SH-SY5Y (cell line): ENCODE measurements around the gene NHSL1.

Source experiments
- GATA2 ChIP-seq: IDR thresholded peaks from 2 replicates; pipeline ENCODE4 v1.6.1; 2011; ENCODE audit warnings: mild to moderate bottlenecking, low read depth, low read length
- GATA3 ChIP-seq: IDR thresholded peaks from 2 replicates; pipeline ENCODE4 v1.6.1; 2011; ENCODE audit warnings: low read depth, mild to moderate bottlenecking, low read length, moderate library complexity

NHSL1 gene

DNA sequence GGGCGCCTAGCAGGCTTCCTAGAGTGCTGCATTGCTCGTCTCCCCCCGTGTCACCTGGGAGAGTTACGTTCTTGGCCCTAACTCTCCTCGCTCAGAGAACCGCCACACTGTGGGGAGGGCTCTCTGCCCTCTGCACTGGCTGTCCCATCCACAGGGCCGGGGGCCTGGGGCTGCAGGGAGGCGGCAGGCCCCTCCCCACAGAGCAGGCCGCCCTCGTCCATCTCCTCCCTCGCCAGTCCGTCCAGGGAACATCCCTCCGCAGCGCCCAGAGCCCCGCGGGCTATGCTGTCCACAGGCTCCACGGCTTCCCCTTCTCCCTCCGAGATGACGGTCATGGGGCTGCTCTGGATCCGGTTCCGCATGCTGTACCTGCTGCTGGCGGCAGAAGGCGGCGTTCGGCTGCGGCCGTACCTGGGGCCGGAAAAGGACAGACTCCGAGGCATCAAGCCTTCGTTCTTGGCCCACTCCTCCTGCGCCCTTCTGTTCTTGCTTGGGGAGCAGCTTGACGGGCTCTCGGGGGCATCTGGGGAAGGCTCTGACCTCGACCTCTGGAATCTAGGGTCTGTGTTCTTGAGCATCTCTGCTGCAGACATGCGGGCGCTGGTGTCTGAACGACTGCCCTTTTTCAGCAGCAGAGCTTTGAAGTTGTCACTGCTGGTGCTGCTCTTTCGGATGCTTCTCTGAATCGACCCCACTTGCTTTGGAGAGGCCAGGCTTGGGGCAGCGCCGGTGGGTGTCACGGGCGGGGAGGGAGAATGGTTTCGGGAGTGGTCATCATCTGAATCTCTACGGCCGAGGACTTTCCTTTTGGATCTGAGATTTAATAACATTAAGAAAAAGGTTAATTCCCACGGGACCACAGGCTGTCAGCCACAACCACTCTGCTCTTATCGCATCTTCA lies 75.0 kb downstream of the NHSL1 start:
- no peak for TF ChIP-seq GATA3
- TF ChIP-seq GATA2 = no peak

GRCh38 chr6:138422861-138423260 lies 76.4 kb downstream of the NHSL1 start:
- TF ChIP-seq GATA3 (no peak), GATA2 (no peak)

DNA sequence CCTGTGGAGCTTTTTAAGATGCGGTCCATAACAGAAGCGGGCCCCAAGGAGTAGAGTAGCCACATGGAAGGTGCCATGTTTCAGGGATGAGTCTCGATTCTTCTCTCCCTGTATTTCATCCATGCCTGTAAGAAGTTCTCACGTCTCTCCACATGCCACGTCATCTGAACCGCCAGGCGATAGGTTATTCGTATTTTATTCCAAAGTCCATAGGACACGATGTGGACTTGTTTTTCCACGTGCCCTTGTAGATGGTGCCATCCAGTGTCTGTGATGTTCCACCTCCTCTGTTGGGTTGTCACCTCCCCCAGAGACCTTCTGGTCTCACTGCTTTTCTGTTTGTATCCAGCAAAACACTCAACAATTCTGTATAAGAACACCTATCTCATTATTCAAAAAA lies 77.7 kb downstream of the NHSL1 start:
- TF ChIP-seq GATA2 (no peak), GATA3 (no peak)

DNA sequence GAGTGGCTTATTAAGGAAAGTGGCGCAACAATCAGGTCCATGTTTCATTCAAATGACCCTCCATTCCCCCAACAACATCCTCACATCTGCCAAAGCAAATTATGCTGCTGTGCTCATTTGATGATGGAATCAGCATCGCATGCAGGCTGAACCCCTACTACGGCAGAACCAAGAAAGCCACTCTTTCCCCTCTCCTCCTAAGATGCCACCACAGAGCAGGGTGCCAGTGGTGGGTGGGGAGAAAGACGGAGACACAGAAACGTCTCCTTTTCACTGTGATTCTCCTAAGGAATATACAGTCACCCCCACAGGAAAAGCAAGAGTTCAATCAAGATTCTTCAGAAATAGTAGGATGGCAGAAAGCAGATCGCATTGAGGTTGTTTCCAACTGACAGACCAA lies 78.2 kb downstream of the NHSL1 start:
- TF ChIP-seq GATA2 (no peak), GATA3 (no peak)

GRCh38 chr6:138420356-138420755 lies 78.9 kb downstream of the NHSL1 start:
- TF ChIP-seq GATA3 (no peak), GATA2 (no peak)

DNA sequence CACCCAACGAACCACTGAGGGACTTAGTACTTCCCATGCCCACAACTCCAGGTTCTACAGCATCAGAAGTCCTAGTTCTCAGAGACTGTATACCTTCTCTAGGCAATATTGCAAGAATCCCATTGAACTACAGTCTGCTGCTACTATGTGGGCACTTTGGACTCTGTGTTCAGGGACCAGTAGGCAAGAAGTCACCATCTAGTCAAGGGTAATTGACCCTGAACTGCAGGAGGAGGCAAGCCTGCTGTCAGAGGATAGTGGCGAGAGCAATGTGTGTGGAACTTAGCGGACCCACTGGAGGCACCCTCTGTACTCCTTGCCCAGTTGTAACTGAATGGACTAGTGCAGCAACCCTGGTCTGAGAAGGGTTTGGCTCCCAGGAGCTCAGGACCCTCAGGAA lies 79.5 kb downstream of the NHSL1 start:
- TF ChIP-seq GATA2 = no peak
- no peak for TF ChIP-seq GATA3

DNA sequence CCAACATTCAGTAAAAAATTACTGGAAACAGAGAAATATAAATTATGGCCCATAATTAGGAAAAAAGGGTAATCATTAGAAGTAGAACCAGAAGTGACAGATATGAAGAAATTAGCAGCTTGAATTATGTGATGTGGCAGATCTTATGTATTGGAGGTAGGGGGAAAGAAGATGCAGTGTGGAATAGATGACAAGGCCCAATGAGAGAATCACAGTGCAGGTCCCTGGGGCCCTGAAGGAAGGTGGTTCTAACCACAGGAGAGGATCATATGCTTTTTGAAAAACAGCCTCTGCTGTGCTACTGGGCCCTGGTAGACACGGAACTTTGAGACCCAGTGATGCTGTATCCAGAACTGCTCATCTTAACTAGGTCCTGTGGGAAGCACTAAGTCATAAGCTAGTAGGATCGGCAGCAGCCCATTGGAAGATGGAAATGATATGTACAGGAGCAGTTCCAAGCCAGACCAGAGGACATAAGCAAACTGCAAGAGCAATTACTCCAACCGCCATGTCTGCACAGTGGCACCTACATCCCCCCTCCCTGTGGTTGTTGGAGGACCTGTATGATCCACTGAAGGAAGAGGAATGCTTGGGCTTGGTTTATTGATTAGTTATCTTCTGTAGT lies 81.1 kb downstream of the NHSL1 start:
- no peak for TF ChIP-seq GATA3
- TF ChIP-seq GATA2 = no peak

DNA sequence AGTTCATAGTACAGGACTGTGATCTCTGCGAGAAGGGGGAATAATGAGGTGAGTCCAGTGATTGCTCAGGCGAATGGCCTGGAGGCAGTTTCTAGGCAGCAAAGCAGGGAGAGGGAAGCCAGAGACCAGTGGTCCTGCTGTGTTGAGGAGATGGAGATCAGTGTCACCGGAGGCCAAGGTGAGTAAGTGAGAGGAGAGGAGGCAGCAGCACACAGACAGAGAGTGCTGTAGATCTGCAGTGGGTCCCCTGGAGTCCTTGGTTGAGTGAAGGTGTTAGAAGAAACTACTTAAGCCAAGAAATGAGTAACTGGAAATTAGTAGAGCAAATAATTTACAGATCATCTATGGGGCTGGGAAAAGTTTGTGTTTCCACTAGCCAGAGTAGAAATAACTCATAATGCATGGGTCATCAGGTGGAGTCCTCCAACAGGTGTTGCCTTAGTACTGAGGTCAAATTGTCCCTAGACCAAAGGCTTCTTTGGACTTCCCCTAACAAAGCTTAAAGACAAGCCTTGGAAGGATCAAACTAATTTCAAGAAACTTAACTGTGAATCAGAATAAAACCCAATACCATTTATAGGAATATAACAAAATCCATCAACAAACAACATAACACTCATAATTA lies 81.7 kb downstream of the NHSL1 start:
- TF ChIP-seq GATA3 (no peak), GATA2 (no peak)

DNA sequence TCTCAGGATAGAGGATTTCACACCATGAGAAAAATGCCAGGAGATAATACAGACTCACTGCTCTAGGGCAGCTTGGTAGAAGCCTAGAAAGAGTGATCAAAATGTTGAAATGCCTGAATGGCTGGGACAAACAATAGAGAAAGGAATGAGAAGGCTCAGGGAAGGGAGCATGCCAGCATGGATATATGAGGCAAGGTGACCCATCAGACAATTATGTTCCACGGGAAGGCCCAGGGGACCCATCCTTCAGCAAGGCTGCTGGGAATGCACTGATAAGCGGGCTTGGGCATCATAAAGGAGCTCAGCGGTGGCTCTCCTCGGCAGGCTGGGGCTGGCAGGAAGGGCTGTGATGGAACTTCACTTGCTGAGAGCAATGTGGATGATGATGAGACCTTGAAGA lies 83.1 kb downstream of the NHSL1 start:
- TF ChIP-seq GATA2 (no peak), GATA3 (no peak)

DNA sequence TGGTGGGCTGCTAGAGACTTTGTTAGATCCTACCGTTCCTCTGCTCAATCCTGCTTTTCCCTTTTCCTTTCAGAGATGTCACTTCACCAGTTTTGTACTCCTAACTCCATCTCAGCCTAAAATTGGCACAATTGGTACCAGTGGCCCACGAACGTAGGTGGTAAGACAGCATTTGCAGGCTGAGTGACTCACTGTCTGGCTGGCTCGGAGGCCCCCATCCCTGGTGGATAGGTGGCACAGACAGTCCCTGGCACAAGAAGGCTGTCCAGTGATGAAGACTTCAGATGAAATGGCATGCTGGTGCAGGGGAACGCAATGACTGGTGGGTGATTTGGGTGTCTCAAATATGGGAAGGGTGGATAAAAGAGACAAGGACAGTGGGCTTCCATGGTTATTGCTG lies 84.2 kb downstream of the NHSL1 start:
- no peak for TF ChIP-seq GATA3
- TF ChIP-seq GATA2 = no peak

GRCh38 chr6:138410972-138411880 lies 88.1 kb downstream of the NHSL1 start:
- no peak for TF ChIP-seq GATA2

- TF ChIP-seq GATA2 = no peak
- TF ChIP-seq GATA3 = no peak
Observed at GRCh38 chr6:138410048-138410735, 89.1 kb downstream of the NHSL1 start.

GRCh38 chr6:138406443-138406842 lies 92.9 kb downstream of the NHSL1 start:
- TF ChIP-seq GATA3 = no peak
- TF ChIP-seq GATA2 = no peak
